Neural progenitor cell (in vitro differentiated cells): ENCODE data around the gene TSPEAR. TPM values are rescaled to one million over a fixed set of nuclear protein-coding genes. Genes with fewer than 3 reads are reported as not detected.

ENCODE experiments used
- DNase-seq: peaks from one replicate; pipeline ENCODE4 v3.0.0-alpha.2; 2016; ENCODE audit warnings: low spot score
- H2AFZ ChIP-seq: fragments of 200-600 bp; sonication (generic); replicated peaks from 2 replicates; pipeline ENCODE4 v1.6.1; 2016; ENCODE audit warnings: antibody characterized with exemption
- H3F3A ChIP-seq: fragments of 200-600 bp; sonication (generic); 2 replicates; pipeline ENCODE4 v1.6.1; 2016; ENCODE audit warnings: antibody characterized with exemption, low read depth
- H3K27ac ChIP-seq: fragments of 200-600 bp; sonication (generic); 2 replicates; pipeline ENCODE4 v1.5.1; 2016; ENCODE audit warnings: mild to moderate bottlenecking
- H3K27me3 ChIP-seq: fragments of 200-600 bp; sonication (generic); 2 replicates; pipeline ENCODE4 v1.6.1; 2016; ENCODE audit warnings: mild to moderate bottlenecking, moderate library complexity
- H3K36me3 ChIP-seq: fragments of 200-600 bp; sonication (generic); 2 replicates; pipeline ENCODE4 v1.5.1; 2016
- H3K4me1 ChIP-seq: fragments of 200-600 bp; sonication (generic); 2 replicates; pipeline ENCODE4 v1.6.1; 2016; ENCODE audit warnings: mixed run types
- H3K4me2 ChIP-seq: fragments of 200-600 bp; sonication (generic); 2 replicates; pipeline ENCODE4 v1.6.1; 2016
- H3K4me3 ChIP-seq: fragments of 200-600 bp; sonication (generic); 2 replicates; pipeline ENCODE4 v1.5.1; 2016
- H3K79me2 ChIP-seq: fragments of 200-600 bp; sonication (generic); 2 replicates; pipeline ENCODE4 v1.6.1; 2016; ENCODE audit warnings: low read depth
- H3K9ac ChIP-seq: fragments of 200-600 bp; sonication (generic); 2 replicates; pipeline ENCODE4 v1.6.1; 2016
- H3K9me3 ChIP-seq: fragments of 200-600 bp; sonication (generic); 2 replicates; pipeline ENCODE4 v1.5.1; 2016; ENCODE audit warnings: low read depth
- H4K20me1 ChIP-seq: fragments of 200-600 bp; sonication (generic); 2 replicates; pipeline ENCODE4 v1.6.1; 2016; ENCODE audit warnings: low read depth
- H3K27ac Mint-ChIP-seq: 3 replicates; pipeline ENCODE4 v1.8.0; 2021; ENCODE audit warnings: mixed read lengths
- H3K27me3 Mint-ChIP-seq: 2 replicates; pipeline ENCODE4 v1.8.0; 2022; ENCODE audit warnings: low read depth, mild to moderate bottlenecking, inconsistent platforms, moderate library complexity, mixed read lengths; ENCODE audit not compliant: insufficient read depth
- H3K36me3 Mint-ChIP-seq: 3 replicates; pipeline ENCODE4 v1.8.0; 2021; ENCODE audit warnings: mixed read lengths
- H3K4me1 Mint-ChIP-seq: 3 replicates; pipeline ENCODE4 v1.8.0; 2021; ENCODE audit warnings: mixed read lengths
- H3K4me3 Mint-ChIP-seq: 3 replicates; pipeline ENCODE4 v1.8.0; 2021; ENCODE audit warnings: mild to moderate bottlenecking, moderate library complexity, mixed read lengths
- H3K9me3 Mint-ChIP-seq: 3 replicates; pipeline ENCODE4 v1.8.0; 2020; ENCODE audit warnings: mixed read lengths
- EZH2 ChIP-seq: fragments of 200-600 bp; sonication (generic); IDR thresholded peaks from 2 replicates; pipeline ENCODE4 v1.6.1; 2017; ENCODE audit warnings: antibody characterized with exemption, mild to moderate bottlenecking, moderate library complexity
- EZH2phosphoT487 ChIP-seq: fragments of 200-600 bp; sonication (generic); IDR thresholded peaks from 2 replicates; pipeline ENCODE4 v1.6.1; 2017; ENCODE audit warnings: antibody characterized with exemption
- total RNA-seq: library from RNA; depleted of rRNA; stranded (reverse); fragments of >200 nt; gene quantifications from 2 replicates; pipeline ENCODE4 v1.2.3, GENCODE V29; 2015; ENCODE audit warnings: low replicate concordance
- TF ChIP-seq, protein P1 (sequence below): fragments of 200-600 bp; sonication (generic); IDR thresholded peaks from 2 replicates; pipeline ENCODE4 v1.5.1; 2017; ENCODE audit warnings: antibody characterized with exemption, mild to moderate bottlenecking

TSPEAR gene
- total RNA-seq, 1 donor from 2014 or later: not detected

DNA sequence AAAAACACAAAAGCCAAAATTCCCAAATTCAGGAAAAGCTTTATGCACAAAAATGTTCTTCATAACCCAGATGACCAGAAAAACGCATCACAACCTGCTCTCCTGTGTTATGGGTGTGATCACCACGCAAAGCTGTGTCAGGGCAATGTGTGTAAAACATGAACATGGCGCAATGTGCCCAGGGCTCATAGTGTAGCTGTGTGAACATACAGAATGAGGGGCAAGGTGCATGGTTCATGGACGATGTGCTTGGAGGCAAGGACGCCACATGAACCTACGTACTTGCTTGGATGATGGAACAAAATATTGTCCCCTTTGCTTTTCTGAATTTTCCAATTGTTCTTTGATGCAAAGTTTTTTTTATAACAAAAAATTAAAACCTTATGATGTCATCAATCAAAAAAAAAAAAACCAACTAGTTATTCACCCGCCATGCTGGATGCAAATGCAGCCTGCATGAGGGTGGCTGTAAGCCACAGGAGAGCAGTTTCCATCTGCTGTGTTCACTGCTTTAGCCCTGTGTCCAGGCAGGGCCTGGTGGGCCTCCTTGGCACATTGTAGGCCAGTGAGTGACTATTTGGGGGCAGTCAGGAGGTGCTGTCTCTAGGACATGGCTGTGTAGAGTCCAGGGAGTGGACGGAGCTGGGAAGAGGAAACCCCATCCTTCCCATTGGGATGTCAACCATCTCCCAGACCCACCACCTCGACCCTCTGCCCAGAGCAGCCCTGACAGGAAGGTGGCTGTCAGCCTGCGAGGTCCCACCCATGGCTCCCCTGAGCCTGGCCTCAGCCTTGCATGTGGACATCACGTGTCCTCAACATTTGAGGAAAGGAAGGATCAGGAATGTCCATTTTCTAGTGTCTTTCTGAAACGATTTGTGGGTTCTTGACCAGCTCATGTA is 185.0 kb downstream of the TSPEAR start:
- no peaks in the 10 kb centered on the region for H3K9me3 ChIP-seq
- no peak overlapping the region for H3K9ac ChIP-seq
- no peaks in the 10 kb centered on the region for H3K36me3 Mint-ChIP-seq
- H3K4me2 ChIP-seq: no peak overlapping the region
- no peak for DNase-seq
- H3K4me3 ChIP-seq: no peak overlapping the region
- H3K36me3 ChIP-seq: no peaks in the 10 kb centered on the region
- no peak overlapping the region for H3K27ac ChIP-seq
- no peaks in the 10 kb centered on the region for H3K9me3 Mint-ChIP-seq
- no peak overlapping the region for H3K27ac Mint-ChIP-seq
- no peaks in the 10 kb centered on the region for H3K27me3 ChIP-seq
- no peaks in the 10 kb centered on the region for H3F3A ChIP-seq
- no peaks in the 10 kb centered on the region for H4K20me1 ChIP-seq
- H3K4me1 ChIP-seq: no peaks in the 10 kb centered on the region
- no peak overlapping the region for H3K4me3 Mint-ChIP-seq
- TF ChIP-seq EZH2phosphoT487: no peak
- no peak overlapping the region for H2AFZ ChIP-seq
- H3K27me3 Mint-ChIP-seq: peaks cover 7% of the 10 kb centered on the region
- H3K79me2 ChIP-seq: no peaks in the 10 kb centered on the region
- no peaks in the 10 kb centered on the region for H3K4me1 Mint-ChIP-seq

- Histone ChIP-seq H3K27ac (no peak overlapping the region), H3K4me1 (no peaks in the 10 kb centered on the region), H3K9me3 (no peaks in the 10 kb centered on the region), H3K4me2 (no peak overlapping the region), H2AFZ (no peak overlapping the region), H3K4me3 (no peak overlapping the region), H3K9ac (no peak overlapping the region), H3K79me2 (no peaks in the 10 kb centered on the region), H4K20me1 (no peaks in the 10 kb centered on the region), H3F3A (no peaks in the 10 kb centered on the region), H3K27me3 (no peaks in the 10 kb centered on the region), H3K36me3 (no peaks in the 10 kb centered on the region)
- no peak overlapping the region for H3K27ac Mint-ChIP-seq
- DNase-seq: no peak
- H3K27me3 Mint-ChIP-seq: peaks cover 7% of the 10 kb centered on the region
- H3K4me1 Mint-ChIP-seq: no peaks in the 10 kb centered on the region
- no peaks in the 10 kb centered on the region for H3K36me3 Mint-ChIP-seq
- no peak overlapping the region for H3K4me3 Mint-ChIP-seq
- H3K9me3 Mint-ChIP-seq: no peaks in the 10 kb centered on the region
- no peak for TF ChIP-seq EZH2
- TF ChIP-seq, protein P1, sequence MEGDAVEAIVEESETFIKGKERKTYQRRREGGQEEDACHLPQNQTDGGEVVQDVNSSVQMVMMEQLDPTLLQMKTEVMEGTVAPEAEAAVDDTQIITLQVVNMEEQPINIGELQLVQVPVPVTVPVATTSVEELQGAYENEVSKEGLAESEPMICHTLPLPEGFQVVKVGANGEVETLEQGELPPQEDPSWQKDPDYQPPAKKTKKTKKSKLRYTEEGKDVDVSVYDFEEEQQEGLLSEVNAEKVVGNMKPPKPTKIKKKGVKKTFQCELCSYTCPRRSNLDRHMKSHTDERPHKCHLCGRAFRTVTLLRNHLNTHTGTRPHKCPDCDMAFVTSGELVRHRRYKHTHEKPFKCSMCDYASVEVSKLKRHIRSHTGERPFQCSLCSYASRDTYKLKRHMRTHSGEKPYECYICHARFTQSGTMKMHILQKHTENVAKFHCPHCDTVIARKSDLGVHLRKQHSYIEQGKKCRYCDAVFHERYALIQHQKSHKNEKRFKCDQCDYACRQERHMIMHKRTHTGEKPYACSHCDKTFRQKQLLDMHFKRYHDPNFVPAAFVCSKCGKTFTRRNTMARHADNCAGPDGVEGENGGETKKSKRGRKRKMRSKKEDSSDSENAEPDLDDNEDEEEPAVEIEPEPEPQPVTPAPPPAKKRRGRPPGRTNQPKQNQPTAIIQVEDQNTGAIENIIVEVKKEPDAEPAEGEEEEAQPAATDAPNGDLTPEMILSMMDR: no peak
- no peak for TF ChIP-seq EZH2phosphoT487
These were observed 185.8 kb downstream of the TSPEAR start for GRCh38 chr21:44525391-44526095.

DNA sequence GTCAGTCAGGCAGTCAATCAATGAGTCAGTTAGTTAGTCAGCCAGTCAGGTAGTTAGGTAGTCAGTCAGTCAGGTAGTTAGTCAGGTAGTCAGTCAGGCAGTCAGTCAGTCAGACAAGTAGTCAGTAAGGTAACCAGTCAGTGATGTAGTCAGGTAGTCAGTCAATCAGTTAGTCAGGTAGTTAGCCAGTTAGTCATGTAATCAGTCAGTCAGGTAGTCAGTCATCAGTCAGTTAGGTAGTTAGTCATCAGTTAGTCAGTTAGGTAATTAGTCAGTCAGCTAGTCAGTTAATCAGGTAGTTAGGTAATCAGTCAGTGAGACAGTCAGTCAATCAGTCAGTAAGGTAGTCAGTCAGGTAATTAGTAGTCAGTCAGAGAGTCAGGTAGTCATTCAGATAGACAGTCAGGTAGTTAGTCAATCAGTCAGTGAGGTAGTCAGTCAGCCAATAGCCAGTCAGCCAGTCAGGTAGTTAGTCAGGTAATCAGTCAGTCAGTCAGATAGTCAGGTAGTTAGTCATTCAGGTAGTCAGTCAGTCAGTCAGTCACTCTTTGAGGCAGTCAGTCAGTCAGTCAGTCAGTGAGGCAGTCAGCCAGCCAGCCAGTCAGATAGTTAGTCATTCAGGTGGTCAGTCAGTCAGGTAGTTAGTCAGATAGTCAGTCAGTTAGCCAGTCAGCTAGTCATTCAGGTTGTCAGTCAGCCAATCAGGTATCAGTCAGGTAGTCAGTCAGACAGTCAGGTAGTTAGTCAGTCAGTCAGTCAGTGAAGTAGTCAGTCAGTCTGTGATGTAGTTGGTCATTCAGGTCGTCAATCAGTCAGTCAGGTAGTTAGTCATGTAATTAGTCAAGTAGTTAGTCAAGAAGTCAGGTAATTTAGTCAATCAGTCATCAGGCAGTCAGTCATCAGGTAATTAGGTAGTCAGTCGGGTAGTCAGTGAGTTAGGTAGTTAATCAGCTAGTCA is 186.7 kb downstream of the TSPEAR start:
- Histone ChIP-seq H3F3A (no peaks in the 10 kb centered on the region), H3K36me3 (no peaks in the 10 kb centered on the region), H3K27me3 (no peaks in the 10 kb centered on the region), H3K4me1 (no peaks in the 10 kb centered on the region), H4K20me1 (no peaks in the 10 kb centered on the region), H3K27ac (no peak overlapping the region), H3K79me2 (no peaks in the 10 kb centered on the region), H3K4me3 (no peak overlapping the region), H2AFZ (no peak overlapping the region), H3K4me2 (no peak overlapping the region), H3K9ac (no peak overlapping the region), H3K9me3 (no peaks in the 10 kb centered on the region)
- Mint-ChIP-seq H3K4me1 (no peaks in the 10 kb centered on the region), H3K9me3 (no peaks in the 10 kb centered on the region), H3K27ac (no peak overlapping the region), H3K4me3 (no peak overlapping the region), H3K27me3 (peaks cover 4% of the 10 kb centered on the region), H3K36me3 (no peaks in the 10 kb centered on the region)
- no peak for DNase-seq
- TF ChIP-seq EZH2: no peak
- TF ChIP-seq, protein P1: no peak
- TF ChIP-seq EZH2phosphoT487: no peak
